ENCODE measurements around the gene LGI4.

LGI4 gene

GRCh38 chr19:35134601-35135242 is at the start of gene LGI4:
Gene LGI4 (minus strand): TSS chr19:35135059. CDS start chr19:35134680, 379 bp downstream.
- H3K4me3 ChIP-seq (ENCODE audit: low read depth, low read length), result no peak within 1 kb of the TSS

GRCh38 chr19:35184267-35184666 is 49.4 kb upstream of the LGI4 start:
- H3K4me3 ChIP-seq (ENCODE audit: low read depth, low read length), result no peak overlapping the region

GRCh38 chr19:35181387-35181786 is 46.5 kb upstream of the LGI4 start:
- H3K4me3 ChIP-seq (ENCODE audit: low read depth, low read length), result no peak overlapping the region

- H3K4me3 ChIP-seq (ENCODE audit: low read depth, low read length), result no peak overlapping the region
These were observed 45.0 kb upstream of the LGI4 start for GRCh38 chr19:35179830-35180229.

- H3K4me3 ChIP-seq (ENCODE audit: low read depth, low read length), result no peak overlapping the region
These were observed 43.8 kb upstream of the LGI4 start for GRCh38 chr19:35178701-35179100.

DNA sequence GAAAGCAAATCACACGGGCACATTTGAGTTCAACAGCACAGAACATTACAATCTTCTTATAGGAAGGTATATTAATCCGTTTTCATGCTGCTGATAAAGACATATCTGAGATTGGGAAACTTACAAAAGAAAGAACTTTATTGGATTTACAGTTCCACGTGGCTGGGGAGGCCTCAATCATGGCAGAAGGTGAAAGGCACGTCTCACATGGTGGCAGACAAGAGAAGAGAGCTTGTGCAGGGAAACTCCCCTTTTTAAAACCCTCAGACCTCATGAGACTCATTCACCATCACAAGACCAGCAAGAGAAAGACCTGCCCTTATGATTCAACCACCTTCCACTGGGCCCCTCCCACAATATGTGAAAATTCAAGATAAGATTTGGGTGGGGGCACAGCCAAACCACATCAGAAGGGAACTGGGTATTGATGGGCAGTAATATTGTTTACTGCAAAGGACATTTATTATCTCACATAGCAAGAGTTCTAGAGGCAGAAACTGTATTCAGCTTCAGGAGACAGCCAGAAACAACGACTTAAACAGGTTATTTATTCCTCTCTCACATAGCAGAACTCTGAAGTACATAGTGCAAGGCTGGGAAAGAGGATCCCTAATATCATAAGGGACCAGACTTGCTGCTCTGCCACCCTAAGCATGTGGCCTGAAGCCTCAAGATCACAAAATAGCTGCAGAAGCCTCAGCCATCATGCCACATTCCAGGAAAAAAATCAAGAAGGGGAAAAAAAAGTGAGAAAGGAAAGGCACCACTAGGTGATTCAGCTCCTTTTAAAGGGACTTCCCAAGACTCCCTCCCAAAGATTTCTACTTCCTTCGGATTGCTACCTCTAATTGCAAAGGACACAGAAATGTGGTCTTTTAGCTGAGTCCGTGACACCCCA is 42.8 kb upstream of the LGI4 start:
- H3K4me3 ChIP-seq (ENCODE audit: low read depth, low read length), result no peak overlapping the region

GRCh38 chr19:35176181-35176570 is 41.3 kb upstream of the LGI4 start:
- no peak overlapping the region for H3K4me3 ChIP-seq (ENCODE audit: low read depth, low read length)

- no peak overlapping the region for H3K4me3 ChIP-seq (ENCODE audit: low read depth, low read length)
These were observed 39.4 kb upstream of the LGI4 start for GRCh38 chr19:35174226-35174625.

DNA sequence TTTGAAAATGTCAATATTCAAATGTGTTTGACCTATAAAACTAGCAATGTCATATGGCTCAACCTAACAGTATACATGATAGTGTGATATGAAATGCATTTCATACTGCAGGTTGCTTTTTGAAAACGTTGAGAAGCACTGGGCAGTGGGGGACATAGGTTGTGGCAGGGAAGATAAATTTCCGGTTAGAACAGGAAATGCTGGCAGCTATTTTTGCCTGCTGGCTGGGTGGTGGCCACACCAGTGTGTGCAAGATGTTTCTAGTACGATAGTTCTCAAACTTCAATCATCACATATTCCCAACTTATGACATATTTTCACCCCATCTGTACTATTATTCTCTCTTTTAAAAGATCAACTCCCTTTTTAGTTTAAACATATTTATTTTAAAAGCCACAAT is 36.9 kb upstream of the LGI4 start:
- H3K4me3 ChIP-seq (ENCODE audit: low read depth, low read length), result no peak overlapping the region

DNA sequence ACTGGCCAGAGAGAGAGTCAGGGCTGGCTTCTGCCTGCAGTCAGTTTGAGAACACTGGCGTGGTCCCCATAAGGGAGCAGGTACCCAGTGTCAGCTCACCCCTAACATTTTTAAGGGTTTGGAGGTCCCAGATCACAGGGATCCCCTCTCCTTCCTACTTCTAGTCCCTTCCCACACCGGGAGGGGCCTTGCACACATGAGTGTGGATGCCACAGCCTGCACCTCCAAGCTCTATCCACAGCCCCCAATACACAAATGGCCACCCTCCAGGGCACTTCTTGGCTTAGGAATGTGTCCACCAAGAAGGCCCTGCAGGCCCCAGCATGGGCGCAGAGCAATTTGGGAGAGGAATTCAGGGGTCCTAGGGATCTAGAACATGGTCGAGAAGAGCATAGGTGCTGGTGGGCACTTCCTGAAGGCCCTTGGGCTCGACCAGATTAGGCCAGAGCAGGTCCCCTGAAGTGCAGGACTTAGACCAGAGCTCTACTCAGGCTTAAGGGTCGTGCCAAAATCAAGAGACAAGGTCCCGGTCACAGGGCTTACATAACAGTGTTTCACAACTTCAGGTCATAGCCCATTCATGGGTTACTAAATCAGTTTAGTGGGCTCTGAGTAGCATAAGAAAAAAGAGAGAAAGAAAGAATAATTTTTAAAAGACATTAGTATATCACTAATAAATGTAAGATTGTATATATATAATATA is 35.7 kb upstream of the LGI4 start:
- H3K4me3 ChIP-seq (ENCODE audit: low read depth, low read length), result no peak overlapping the region

- no peak overlapping the region for H3K4me3 ChIP-seq (ENCODE audit: low read depth, low read length)
These were observed 34.5 kb upstream of the LGI4 start for GRCh38 chr19:35169221-35169995.

- no peak overlapping the region for H3K4me3 ChIP-seq (ENCODE audit: low read depth, low read length)
These were observed 33.3 kb upstream of the LGI4 start for GRCh38 chr19:35168196-35168595.

DNA sequence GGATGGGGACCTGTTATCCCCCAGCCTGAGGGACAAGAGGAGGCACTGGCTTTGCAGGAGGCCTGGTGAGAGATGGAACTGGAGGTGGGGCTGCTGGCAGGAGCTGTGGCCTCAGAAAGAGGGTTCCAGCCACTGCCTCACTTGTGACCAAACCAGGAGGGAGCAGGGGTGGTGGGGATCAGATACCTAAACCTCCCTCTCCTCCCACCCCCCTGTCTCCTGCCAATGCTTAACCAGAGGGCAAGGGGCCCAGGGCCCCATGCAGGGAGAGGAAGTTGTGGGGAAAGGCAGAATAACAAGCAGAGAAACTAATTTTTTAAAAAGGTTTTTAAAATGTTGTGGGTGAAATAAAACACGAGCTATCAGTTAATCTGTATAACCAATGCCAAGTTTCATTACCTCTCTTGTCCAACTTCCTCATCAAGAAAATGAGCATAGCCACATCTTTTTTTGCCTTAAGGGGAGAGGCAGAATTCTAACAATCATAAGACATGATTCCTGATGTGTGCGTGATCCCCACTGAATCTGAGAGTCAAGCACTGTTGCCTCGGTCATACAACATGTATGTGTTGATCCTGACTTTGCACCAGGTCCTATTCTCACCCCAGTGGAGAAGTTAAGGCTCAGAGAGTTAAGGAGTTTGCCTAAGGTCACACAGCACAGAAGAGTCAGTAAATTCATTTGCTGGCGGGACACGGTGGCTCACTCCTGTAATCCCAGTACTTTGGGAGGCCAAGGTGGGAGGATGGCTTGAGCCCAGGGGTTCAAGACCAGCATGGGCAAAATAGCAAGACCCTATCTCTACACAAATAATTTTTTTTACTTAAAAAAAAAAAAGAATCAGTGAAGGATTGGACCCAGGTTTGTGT is 32.6 kb upstream of the LGI4 start:
- no peak overlapping the region for H3K4me3 ChIP-seq (ENCODE audit: low read depth, low read length)

- no peak overlapping the region for H3K4me3 ChIP-seq (ENCODE audit: low read depth, low read length)
These were observed 31.5 kb upstream of the LGI4 start for GRCh38 chr19:35166100-35167063.

DNA sequence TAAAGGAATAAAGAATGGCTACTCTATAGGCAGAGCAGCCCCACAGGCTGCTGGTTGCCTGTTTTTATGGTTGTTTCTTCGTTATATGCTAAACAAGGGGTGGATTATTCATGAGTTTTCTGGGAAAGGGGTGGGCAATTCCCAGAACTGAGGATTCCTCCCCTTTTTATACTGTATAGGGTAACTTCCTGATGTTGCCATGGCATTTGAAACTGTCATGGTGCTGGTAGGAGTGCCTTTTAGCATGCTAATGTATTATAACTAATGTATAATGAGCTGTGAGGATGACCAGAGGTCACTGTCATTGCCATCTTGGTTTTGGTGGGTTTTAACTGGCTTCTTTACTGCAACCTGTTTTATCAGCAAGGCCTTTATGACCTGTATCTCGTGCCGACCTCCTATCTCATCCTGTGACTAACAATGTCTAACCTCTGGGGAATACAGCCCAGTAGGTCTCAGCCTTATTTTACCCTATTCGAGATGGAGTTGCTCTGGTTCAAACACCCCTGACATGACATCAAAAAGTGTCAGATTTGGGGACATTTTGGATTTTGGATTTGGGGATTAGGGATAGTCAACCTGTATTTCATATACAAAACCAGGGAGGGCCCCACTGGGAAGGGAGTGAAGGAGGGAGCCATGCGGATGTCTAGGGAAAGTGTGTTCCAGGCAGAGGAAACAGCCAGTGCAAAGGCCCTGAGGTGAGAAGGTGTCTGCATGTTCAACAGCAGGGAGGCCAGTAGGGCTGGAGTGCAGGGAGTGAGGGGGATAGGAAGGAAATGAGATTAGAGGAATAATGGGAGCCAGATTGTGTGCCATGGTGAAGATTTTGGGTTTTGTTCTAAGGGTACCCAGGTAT is 30.6 kb upstream of the LGI4 start:
- no peak overlapping the region for H3K4me3 ChIP-seq (ENCODE audit: low read depth, low read length)

- no peak overlapping the region for H3K4me3 ChIP-seq (ENCODE audit: low read depth, low read length)
These were observed 29.6 kb upstream of the LGI4 start for GRCh38 chr19:35164418-35164817.

GRCh38 chr19:35162471-35163326 is 27.8 kb upstream of the LGI4 start:
- no peak overlapping the region for H3K4me3 ChIP-seq (ENCODE audit: low read depth, low read length)

All from iPS-11a (cell line).